22Rv1 (cell line): ENCODE data around the gene TMEM19.

Experiments used
- CTCF ChIP-seq: fragments of 450-650 bp; IDR thresholded peaks from 2 replicates; pipeline ENCODE4 v1.5.1; 2017; ENCODE audit warnings: mild to moderate bottlenecking
- ZFX ChIP-seq: fragments of 450-650 bp; IDR thresholded peaks from 2 replicates; pipeline ENCODE4 v1.6.1; 2017; ENCODE audit warnings: antibody characterized with exemption, borderline replicate concordance

- TF ChIP-seq CTCF, result no peak
- no peak for TF ChIP-seq ZFX
These were observed 5.7 kb downstream of the TMEM19 start for GRCh38 chr12:71691504-71692129.
